Natural killer cell (primary cell): ENCODE results near the gene CPPED1. TPM values are rescaled to one million over a fixed set of nuclear protein-coding genes. Genes with fewer than 3 reads are reported as not detected.

ENCODE experiments used
- ATAC-seq, 3 donors: fragments of 150-1000 bp in 2 of 3; fragments of 200-7000 bp in 1 of 3; cut with Tn5 transposase; 1 replicate in 1 of 3; 2 replicates in 2 of 3; pipeline ENCODE4 v1.10.0; 2021; ENCODE audit warnings: mild to moderate bottlenecking in 2 of 3, moderate library complexity in 2 of 3
- DNase-seq, 2 donors: peaks; one replicate each; pipeline versions ENCODE4 v3.0.0 to v3.0.0-alpha.2; 2013 to 2021; ENCODE audit warnings: mixed read lengths in 1 of 2
- H3K27ac ChIP-seq: one replicate; pipeline ENCODE4 v1.5.1; 2013; ENCODE audit warnings: mild to moderate bottlenecking, low read length
- H3K27me3 ChIP-seq: one replicate; pipeline ENCODE4 v1.6.1; 2013; ENCODE audit warnings: low read length; ENCODE audit not compliant: control insufficient read depth, insufficient read depth
- H3K36me3 ChIP-seq: one replicate; pipeline ENCODE4 v1.6.1; 2013; ENCODE audit warnings: low read length; ENCODE audit not compliant: control insufficient read depth, insufficient read depth
- H3K4me1 ChIP-seq: one replicate; pipeline ENCODE4 v1.6.1; 2013; ENCODE audit warnings: low read length; ENCODE audit not compliant: control insufficient read depth, insufficient read depth
- H3K4me3 ChIP-seq: one replicate; pipeline ENCODE4 v1.5.1; 2013; ENCODE audit warnings: low read length
- H3K9me3 ChIP-seq: one replicate; pipeline ENCODE4 v1.6.1; 2013; ENCODE audit warnings: low read length; ENCODE audit not compliant: control insufficient read depth, insufficient read depth
- H3K27ac Mint-ChIP-seq, 2 donors: one replicate each; pipeline ENCODE4 v1.8.0; 2022; ENCODE audit warnings: mild to moderate bottlenecking in 2 of 2, mixed read lengths in 2 of 2, moderate library complexity in 1 of 2
- H3K27me3 Mint-ChIP-seq, 2 donors: one replicate each; pipeline ENCODE4 v1.8.0; 2022; ENCODE audit warnings: low read depth in 2 of 2, mixed read lengths in 2 of 2
- H3K36me3 Mint-ChIP-seq: one replicate; pipeline ENCODE4 v1.8.0; 2022; ENCODE audit warnings: mixed read lengths
- H3K4me1 Mint-ChIP-seq, 2 donors: one replicate each; pipeline ENCODE4 v1.8.0; 2022; ENCODE audit warnings: mixed read lengths in 2 of 2
- H3K4me3 Mint-ChIP-seq: one replicate; pipeline ENCODE4 v1.8.0; 2022; ENCODE audit warnings: mild to moderate bottlenecking, moderate library complexity, mixed read lengths
- H3K9me3 Mint-ChIP-seq, 2 donors: one replicate each; pipeline ENCODE4 v1.8.0; 2022; ENCODE audit warnings: mixed read lengths in 2 of 2
- WGBS: methylation state at CpG from one replicate; pipeline ENCODE4 v1.1.7; 2013; ENCODE audit warnings: missing lambda C conversion rate; ENCODE audit not compliant: insufficient coverage; 5-methylcytosine and 5-hydroxymethylcytosine counted together
- intact Hi-C: fragments of 100-400 bp; cut with micrococcal nuclease; formaldehyde crosslinking; loops from one replicate; pipeline ENCODE4 v1.14.2; 2022
- total RNA-seq, 4 donors: library from RNA; stranded (reverse); fragments of 120-200 nt in 1 of 4; gene quantifications; one replicate each; pipeline versions ENCODE4 v1.2.3 to v1.2.4, GENCODE V29; 2013 to 2022
- TF ChIP-seq, protein P1 (sequence below): fragments of 200-600 bp; IDR thresholded peaks from one replicate; pipeline ENCODE4 v1.8.0; 2022; ENCODE audit warnings: antibody characterized with exemption

Gene CPPED1
- total RNA-seq, 3 donors from 2014 or later (not counting 1 experiment from before 2014, with no cell fraction given): 10.3 to 18.3 (median 16.4) TPM

DNA sequence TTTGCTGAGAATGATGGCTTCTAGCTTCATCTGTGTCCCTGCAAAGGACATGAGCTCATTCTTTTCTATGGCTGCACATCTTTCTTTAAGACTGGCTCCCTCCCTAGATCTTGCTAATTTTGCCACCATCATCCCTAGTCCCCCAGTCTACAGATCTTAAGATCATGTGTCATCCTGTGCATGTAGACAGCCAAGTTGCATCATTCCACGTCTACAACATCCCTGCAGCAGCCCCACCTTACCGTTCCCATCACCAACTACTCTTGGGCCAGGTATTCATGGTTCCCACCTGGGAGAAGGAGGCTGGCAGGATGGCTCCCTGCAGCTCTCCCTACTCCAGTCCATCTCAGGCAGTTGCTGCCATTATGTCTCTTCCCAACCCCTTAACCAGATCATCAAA is 12.3 kb downstream of the CPPED1 start:
- DNase-seq (no peak), ATAC-seq (no peak)
- no peaks in the 10 kb centered on the region for H3K36me3 Mint-ChIP-seq
- H3K4me3 Mint-ChIP-seq: no peak overlapping the region
- intact Hi-C loops: no loop called here
- WGBS: 93% methylated on average over 2 of the region's 2 CpGs
- H3K4me1 Mint-ChIP-seq: peaks cover 0 to 6% of the 10 kb centered on the region in 2 donors
- TF ChIP-seq, protein P1, sequence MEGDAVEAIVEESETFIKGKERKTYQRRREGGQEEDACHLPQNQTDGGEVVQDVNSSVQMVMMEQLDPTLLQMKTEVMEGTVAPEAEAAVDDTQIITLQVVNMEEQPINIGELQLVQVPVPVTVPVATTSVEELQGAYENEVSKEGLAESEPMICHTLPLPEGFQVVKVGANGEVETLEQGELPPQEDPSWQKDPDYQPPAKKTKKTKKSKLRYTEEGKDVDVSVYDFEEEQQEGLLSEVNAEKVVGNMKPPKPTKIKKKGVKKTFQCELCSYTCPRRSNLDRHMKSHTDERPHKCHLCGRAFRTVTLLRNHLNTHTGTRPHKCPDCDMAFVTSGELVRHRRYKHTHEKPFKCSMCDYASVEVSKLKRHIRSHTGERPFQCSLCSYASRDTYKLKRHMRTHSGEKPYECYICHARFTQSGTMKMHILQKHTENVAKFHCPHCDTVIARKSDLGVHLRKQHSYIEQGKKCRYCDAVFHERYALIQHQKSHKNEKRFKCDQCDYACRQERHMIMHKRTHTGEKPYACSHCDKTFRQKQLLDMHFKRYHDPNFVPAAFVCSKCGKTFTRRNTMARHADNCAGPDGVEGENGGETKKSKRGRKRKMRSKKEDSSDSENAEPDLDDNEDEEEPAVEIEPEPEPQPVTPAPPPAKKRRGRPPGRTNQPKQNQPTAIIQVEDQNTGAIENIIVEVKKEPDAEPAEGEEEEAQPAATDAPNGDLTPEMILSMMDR: no peak
- Histone ChIP-seq H3K4me1 (no peaks in the 10 kb centered on the region), H3K27ac (no peak overlapping the region), H3K36me3 (no peaks in the 10 kb centered on the region), H3K27me3 (no peaks in the 10 kb centered on the region), H3K4me3 (no peak overlapping the region), H3K9me3 (peaks cover 3% of the 10 kb centered on the region)
- H3K27me3 Mint-ChIP-seq: no peaks in the 10 kb centered on the region
- no peak overlapping the region for H3K27ac Mint-ChIP-seq
- no peaks in the 10 kb centered on the region for H3K9me3 Mint-ChIP-seq

DNA sequence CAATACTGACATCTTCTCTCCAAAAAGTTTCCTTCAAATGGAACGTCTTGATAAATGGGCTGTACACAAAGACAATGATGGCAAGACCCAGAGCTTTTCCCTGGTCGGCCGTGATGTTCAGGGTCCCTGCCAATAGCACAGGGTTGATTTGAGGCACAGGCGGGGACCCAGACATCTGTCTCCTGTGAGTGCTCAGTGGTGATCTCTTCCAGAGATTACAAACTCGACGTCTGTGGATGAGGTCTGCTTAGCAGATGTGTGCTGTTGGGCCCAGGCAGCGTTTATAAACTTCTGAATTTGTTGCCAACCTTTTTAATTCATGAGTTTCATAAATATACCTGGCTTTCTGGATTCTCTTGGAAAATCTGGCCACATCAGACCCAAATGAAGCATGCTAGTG is 14.9 kb downstream of the CPPED1 start:
- no peaks in the 10 kb centered on the region for H3K36me3 ChIP-seq

DNA sequence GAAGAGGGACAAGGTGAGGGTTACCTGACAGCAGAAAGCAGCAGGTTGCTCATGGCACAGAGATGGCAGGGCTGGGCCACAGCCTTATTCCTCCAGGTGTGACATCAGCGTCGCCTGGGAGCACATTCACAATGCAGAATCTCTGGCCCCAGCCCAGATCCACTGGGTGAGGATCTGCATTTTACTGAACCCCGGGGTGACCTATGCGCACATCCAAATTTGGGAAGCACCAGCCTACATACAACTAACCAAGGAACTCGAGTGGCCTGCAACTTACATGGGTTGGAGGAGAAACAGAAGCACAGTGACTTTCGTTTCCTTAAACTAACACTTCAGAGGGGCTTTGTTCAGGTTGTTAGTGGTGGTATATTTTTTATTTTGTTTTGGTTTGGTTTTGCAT is 17.6 kb downstream of the CPPED1 start:
- Histone ChIP-seq H3K27ac (no peak overlapping the region), H3K27me3 (no peaks in the 10 kb centered on the region), H3K36me3 (no peaks in the 10 kb centered on the region), H3K4me3 (no peak overlapping the region), H3K4me1 (no peaks in the 10 kb centered on the region), H3K9me3 (peaks cover 3% of the 10 kb centered on the region)
- H3K4me1 Mint-ChIP-seq: no peaks in the 10 kb centered on the region
- no peaks in the 10 kb centered on the region for H3K36me3 Mint-ChIP-seq
- no peaks in the 10 kb centered on the region for H3K27me3 Mint-ChIP-seq
- DNase-seq (no peak), ATAC-seq (no peak)
- 100% methylated on average over 4 of the region's 6 CpGs for WGBS
- no peak overlapping the region for H3K4me3 Mint-ChIP-seq
- no peaks in the 10 kb centered on the region for H3K9me3 Mint-ChIP-seq
- TF ChIP-seq, protein P1: no peak
- intact Hi-C loops: no loop called here
- H3K27ac Mint-ChIP-seq: no peak overlapping the region

More for the DNA sequence above, 14.9 kb downstream of the CPPED1 start:
- Mint-ChIP-seq H3K4me1 (peaks cover 0 to 6% of the 10 kb centered on the region in 2 donors), H3K27me3 (no peaks in the 10 kb centered on the region), H3K4me3 (no peak overlapping the region), H3K36me3 (no peaks in the 10 kb centered on the region), H3K27ac (no peak overlapping the region), H3K9me3 (no peaks in the 10 kb centered on the region)
- no peak for DNase-seq
- no peak overlapping the region for H3K27ac ChIP-seq
- no peaks in the 10 kb centered on the region for H3K4me1 ChIP-seq
- TF ChIP-seq, protein P1: no peak
- peaks cover 3% of the 10 kb centered on the region for H3K9me3 ChIP-seq
- H3K4me3 ChIP-seq: no peak overlapping the region
- intact Hi-C loops: no loop called here
- H3K27me3 ChIP-seq: no peaks in the 10 kb centered on the region
- ATAC-seq: no peak
- 92% methylated on average over 7 of the region's 7 CpGs for WGBS

DNA sequence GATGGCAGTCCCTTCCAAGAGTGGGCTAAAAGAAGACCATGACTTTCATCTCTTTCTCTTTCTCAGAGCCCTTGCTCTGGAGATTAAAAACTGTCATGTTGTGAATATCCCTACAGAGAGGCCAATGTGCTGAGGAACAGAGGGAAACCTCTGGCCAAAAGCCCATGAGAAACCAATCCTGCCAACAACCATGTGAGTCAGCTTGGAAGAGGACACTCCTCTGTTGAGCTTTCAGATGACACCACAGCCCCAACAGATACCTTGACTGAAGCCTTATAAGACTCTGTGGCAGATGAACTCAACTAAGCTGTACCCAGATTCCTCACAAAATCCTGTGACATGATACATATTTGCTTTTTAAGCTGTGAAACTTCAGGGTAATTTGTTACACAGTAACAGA is 19.6 kb downstream of the CPPED1 start:
- DNase-seq (no peak), ATAC-seq (no peak)
- no peaks in the 10 kb centered on the region for H3K9me3 Mint-ChIP-seq
- H3K27ac Mint-ChIP-seq: no peak overlapping the region
- Histone ChIP-seq H3K27ac (no peak overlapping the region), H3K36me3 (peaks cover 7% of the 10 kb centered on the region), H3K4me1 (no peaks in the 10 kb centered on the region), H3K27me3 (no peaks in the 10 kb centered on the region), H3K4me3 (no peak overlapping the region), H3K9me3 (peaks cover 3% of the 10 kb centered on the region)
- TF ChIP-seq, protein P1: no peak
- H3K36me3 Mint-ChIP-seq: no peaks in the 10 kb centered on the region
- no peaks in the 10 kb centered on the region for H3K4me1 Mint-ChIP-seq
- H3K27me3 Mint-ChIP-seq: no peaks in the 10 kb centered on the region
- intact Hi-C loops: no loop called here
- no peak overlapping the region for H3K4me3 Mint-ChIP-seq
